GM12875 (cell line): ENCODE results near the gene MKNK2.

ENCODE experiments used
- H3K4me3 ChIP-seq: one replicate; pipeline ENCODE4 v1.5.1; 2011; ENCODE audit warnings: low read depth, low read length, control low read depth
- TF ChIP-seq, protein P1 (sequence below): IDR thresholded peaks from 2 replicates; pipeline ENCODE4 v1.5.1; 2011; ENCODE audit warnings: low read depth, mild to moderate bottlenecking, control low read depth, inconsistent platforms, low read length, moderate library complexity, borderline replicate concordance; ENCODE audit not compliant: insufficient read depth

Gene MKNK2

GRCh38 chr19:2079076-2079864 is 28.2 kb upstream of the MKNK2 start:
- H3K4me3 ChIP-seq, result no peak overlapping the region
- TF ChIP-seq, protein P1, sequence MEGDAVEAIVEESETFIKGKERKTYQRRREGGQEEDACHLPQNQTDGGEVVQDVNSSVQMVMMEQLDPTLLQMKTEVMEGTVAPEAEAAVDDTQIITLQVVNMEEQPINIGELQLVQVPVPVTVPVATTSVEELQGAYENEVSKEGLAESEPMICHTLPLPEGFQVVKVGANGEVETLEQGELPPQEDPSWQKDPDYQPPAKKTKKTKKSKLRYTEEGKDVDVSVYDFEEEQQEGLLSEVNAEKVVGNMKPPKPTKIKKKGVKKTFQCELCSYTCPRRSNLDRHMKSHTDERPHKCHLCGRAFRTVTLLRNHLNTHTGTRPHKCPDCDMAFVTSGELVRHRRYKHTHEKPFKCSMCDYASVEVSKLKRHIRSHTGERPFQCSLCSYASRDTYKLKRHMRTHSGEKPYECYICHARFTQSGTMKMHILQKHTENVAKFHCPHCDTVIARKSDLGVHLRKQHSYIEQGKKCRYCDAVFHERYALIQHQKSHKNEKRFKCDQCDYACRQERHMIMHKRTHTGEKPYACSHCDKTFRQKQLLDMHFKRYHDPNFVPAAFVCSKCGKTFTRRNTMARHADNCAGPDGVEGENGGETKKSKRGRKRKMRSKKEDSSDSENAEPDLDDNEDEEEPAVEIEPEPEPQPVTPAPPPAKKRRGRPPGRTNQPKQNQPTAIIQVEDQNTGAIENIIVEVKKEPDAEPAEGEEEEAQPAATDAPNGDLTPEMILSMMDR, result no peak

GRCh38 chr19:2077833-2078619 is 27.0 kb upstream of the MKNK2 start:
- TF ChIP-seq, protein P1, result no peak
- no peak overlapping the region for H3K4me3 ChIP-seq

DNA sequence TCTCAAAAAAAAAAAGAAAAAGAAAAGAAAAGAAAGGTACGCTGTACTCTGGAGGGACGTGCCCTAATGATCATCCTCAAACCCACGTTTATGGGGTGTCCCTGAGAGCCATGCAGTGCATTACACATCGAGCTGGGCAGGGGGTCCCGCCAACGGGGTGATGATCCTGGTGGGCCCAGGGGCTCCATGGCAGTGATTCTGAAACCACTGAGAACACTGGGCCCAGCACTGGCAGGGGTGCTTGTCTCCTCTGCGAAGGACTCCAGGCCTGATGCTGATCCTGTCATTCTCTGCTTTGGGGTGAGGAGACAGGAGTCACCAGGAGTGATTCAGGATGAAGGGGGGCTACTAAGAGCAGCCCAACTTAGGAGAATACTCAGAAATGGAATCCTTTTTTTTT is 26.4 kb upstream of the MKNK2 start:
- TF ChIP-seq, protein P1, result no peak
- no peak overlapping the region for H3K4me3 ChIP-seq

DNA sequence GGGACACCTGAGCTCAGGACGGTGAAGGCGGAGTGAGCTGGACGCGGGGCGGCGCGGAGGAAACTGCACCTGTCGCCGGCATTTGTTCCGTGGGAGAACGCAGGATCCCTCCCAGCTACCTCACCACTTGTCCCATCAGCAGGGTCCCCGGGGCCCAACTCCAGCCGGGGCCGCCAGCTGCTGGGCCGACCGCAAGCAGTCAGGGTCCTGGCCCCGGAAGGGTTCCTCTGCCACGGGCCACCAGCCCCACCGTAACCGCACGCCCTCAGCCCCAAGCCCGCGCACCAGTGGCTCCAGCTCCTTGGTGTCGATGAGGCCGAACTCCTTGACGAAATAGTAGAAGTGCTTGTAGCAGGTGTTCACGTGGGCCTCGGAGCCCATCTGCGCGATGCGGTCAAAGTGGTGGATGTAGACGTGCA is 25.5 kb upstream of the MKNK2 start:
- no peak overlapping the region for H3K4me3 ChIP-seq
- TF ChIP-seq, protein P1, result no peak

DNA sequence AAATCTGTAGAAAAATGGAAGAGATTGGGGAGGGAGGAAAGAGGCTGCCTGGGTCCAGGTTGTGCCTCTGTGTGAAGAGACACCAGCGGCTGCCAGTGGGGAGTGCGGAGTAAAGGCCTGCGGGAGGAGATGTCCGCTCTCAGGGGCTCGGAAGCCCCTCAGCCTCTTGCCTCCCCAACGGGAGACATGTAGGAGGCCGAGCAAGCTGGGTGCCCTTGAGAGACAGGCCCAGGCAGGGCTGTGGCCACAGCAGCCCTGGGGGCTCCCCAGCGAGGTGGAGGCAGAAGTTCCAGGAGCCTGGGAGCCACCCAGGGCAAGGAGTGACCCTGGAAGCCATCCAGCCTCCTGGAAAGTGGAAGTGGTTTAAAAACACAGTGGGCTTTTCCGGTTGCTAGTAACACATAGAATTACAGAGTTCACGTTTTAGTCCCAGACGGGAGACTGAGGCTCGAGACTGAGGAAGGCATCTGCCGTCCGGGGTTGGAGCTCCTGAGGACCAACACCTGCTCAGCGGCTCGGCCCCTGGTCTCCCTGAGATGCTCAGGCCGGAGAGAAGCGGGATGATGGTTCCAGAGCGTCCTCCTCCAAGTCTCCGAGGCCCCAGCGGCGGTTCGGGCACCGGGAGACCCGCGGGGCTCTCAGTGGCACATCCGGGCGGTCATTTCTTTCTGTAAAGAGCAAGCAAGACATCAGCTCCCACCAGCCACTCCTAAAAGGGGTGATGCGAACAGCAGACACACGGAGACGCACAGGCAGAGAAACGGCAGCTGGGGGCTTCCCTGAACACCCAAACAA is 21.9 kb upstream of the MKNK2 start:
- TF ChIP-seq, protein P1, result no peak
- no peak overlapping the region for H3K4me3 ChIP-seq

GRCh38 chr19:2070986-2071673 is 20.1 kb upstream of the MKNK2 start:
- TF ChIP-seq, protein P1, result no peak
- no peak overlapping the region for H3K4me3 ChIP-seq
